ENCODE measurements around the gene RAB1A. TPM values are rescaled to one million over a fixed set of nuclear protein-coding genes. Genes with fewer than 3 reads are reported as not detected.

Gene RAB1A
- total RNA-seq, result 87.7 and 89.5 TPM in 2 replicates

GRCh38 chr2:65129826-65130663, at the start of gene RAB1A:
TSS of gene RAB1A (minus strand) at chr2:65130106. CDS start at chr2:65129915, 191 bp downstream.

GRCh38 chr2:65056215-65057053, 73.5 kb downstream of the RAB1A start, which contains the start of gene CEP68:
TSS of gene CEP68 (plus strand) at chr2:65056416. CDS start at chr2:65069445, 13,029 bp downstream.

Other genes starting within 250 kb of the RAB1A start
- gene SLC1A4, start 140.7 kb downstream of the RAB1A start, total RNA-seq, result 15.0 and 20.2 TPM in 2 replicates
- 6.9 and 10.0 TPM in 2 replicates for gene CEP68, start 73.7 kb downstream of the RAB1A start, total RNA-seq
- 60.7 and 72.1 TPM in 2 replicates for gene ACTR2, start 97.7 kb upstream of the RAB1A start, total RNA-seq